ENCODE measurements around the gene DOCK2.
A peak's percentile ranks its signal among the peaks of the same experiment; 100 is the strongest.

DOCK2 gene

GRCh38 chr5:170095646-170096045 lies 458.6 kb downstream of the DOCK2 start:
- DNase-seq (ENCODE audit: low read depth in 2 of 2) = no peak
- TF ChIP-seq, protein P1, sequence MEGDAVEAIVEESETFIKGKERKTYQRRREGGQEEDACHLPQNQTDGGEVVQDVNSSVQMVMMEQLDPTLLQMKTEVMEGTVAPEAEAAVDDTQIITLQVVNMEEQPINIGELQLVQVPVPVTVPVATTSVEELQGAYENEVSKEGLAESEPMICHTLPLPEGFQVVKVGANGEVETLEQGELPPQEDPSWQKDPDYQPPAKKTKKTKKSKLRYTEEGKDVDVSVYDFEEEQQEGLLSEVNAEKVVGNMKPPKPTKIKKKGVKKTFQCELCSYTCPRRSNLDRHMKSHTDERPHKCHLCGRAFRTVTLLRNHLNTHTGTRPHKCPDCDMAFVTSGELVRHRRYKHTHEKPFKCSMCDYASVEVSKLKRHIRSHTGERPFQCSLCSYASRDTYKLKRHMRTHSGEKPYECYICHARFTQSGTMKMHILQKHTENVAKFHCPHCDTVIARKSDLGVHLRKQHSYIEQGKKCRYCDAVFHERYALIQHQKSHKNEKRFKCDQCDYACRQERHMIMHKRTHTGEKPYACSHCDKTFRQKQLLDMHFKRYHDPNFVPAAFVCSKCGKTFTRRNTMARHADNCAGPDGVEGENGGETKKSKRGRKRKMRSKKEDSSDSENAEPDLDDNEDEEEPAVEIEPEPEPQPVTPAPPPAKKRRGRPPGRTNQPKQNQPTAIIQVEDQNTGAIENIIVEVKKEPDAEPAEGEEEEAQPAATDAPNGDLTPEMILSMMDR (IDR thresholded peaks at IDR 0.05; ENCODE audit: low read depth, low read length) = no peak
- H3K4me3 ChIP-seq (replicated peaks in 1 of 2; ENCODE audit: low read depth in 2 of 2, low read length in 2 of 2) = no peak overlapping the region

GRCh38 chr5:170097934-170098333 lies 460.9 kb downstream of the DOCK2 start:
- H3K4me3 ChIP-seq (replicated peaks in 1 of 2; ENCODE audit: low read depth in 2 of 2, low read length in 2 of 2) = no peak overlapping the region
- TF ChIP-seq, protein P1 (IDR thresholded peaks at IDR 0.05; ENCODE audit: low read depth, low read length) = no peak
- DNase-seq (ENCODE audit: low read depth in 2 of 2) = no peak

DNA sequence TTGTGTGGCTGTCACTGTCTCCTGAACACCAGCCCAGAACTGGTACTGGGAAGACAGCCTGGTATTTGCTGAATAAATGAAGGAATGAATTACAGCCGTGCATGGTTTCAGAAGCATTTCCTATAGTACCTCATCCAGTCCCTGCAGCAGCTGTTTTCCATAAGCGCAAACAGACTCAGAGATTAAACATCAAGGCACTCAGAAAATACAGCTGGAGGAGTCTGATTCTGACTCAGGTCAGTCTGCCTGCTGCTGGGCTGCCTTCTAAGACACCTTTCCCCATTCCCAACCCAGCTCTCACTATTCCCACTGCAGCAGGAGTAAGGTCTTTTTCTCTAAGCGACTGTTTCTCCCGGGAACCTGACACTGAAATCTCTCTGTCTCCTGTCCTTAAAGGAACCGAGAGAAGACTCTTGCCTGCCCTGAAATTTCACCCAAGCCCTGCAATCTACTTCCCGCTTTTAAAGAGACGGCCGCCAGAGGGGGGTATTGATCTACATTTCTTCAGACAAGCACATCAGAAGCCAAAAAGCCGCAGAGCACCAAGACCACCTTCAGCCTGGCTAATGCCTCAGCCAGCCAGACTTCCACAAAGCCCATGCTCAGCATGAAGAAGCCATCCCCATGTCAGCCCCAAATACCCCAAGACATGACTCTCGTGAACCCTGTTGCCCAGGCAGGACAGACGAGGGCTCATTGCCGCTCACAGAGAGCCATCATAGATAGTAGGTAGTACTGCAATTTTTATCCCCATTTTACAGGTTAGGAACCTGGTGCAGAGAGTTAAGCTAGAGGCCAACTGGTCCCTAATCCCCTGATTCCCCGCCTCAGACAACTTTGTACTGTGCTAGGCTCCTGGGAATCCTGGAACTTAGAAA lies 463.2 kb downstream of the DOCK2 start:
- DNase-seq (ENCODE audit: low read depth in 2 of 2) = peak; percentile 88 to 89
- no peak overlapping the region for H3K4me3 ChIP-seq (replicated peaks in 1 of 2; ENCODE audit: low read depth in 2 of 2, low read length in 2 of 2)
- TF ChIP-seq, protein P1 (IDR thresholded peaks at IDR 0.05; ENCODE audit: low read depth, low read length) = peak; percentile 62

DNA sequence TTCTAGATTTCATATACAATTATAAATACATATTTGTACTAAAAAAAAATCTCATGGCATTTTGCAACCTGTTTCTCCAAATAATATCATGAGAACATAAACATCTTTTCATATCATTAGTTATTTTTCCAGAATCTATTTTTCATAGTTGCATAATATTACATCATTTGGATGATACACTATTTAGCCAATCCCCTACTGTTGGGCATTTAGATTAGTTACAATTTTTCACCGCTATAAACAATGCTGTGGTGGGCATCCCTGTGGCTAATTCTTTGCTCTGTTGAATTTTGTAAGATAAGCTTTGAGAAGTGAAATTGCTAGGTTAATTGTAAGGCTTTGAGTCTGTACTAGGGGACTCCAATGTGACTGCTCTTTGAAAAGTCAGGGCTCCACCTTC lies 466.4 kb downstream of the DOCK2 start:
- TF ChIP-seq, protein P1 (IDR thresholded peaks at IDR 0.05; ENCODE audit: low read depth, low read length) = no peak
- DNase-seq (ENCODE audit: low read depth in 2 of 2) = no peak
- no peak overlapping the region for H3K4me3 ChIP-seq (replicated peaks in 1 of 2; ENCODE audit: low read depth in 2 of 2, low read length in 2 of 2)

- TF ChIP-seq, protein P1 (IDR thresholded peaks at IDR 0.05; ENCODE audit: low read depth, low read length) = no peak
- DNase-seq (ENCODE audit: low read depth in 2 of 2) = no peak
- H3K4me3 ChIP-seq (replicated peaks in 1 of 2; ENCODE audit: low read depth in 2 of 2, low read length in 2 of 2) = no peak overlapping the region
Observed at GRCh38 chr5:170104299-170104698, 467.2 kb downstream of the DOCK2 start.

DNA sequence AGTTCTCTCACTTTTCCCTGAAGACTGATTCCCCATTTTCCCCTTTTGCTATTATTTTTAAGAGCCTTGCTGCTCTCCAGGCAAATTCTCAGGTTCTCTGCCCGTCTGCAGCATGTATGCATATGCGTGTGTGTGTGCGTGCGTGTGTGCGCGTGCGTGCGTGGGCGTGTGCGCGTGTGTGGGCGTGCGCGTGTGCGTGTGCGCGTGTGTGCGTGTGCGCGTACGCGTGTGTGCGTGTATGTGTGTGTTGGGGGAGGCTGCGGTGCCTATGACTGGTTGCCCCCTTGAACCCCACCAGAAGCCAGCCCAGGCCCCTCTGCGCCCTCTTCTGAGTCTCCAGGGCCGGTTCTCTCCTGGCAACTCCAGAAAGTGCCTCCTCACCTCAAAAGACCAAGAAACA lies 467.6 kb downstream of the DOCK2 start:
- DNase-seq (ENCODE audit: low read depth in 2 of 2) = no peak
- H3K4me3 ChIP-seq (replicated peaks in 1 of 2; ENCODE audit: low read depth in 2 of 2, low read length in 2 of 2) = no peak overlapping the region
- TF ChIP-seq, protein P1 (IDR thresholded peaks at IDR 0.05; ENCODE audit: low read depth, low read length) = no peak

Data from cardiac fibroblast (primary cell).